ENCODE results near the gene KLK3.

- TF ChIP-seq CTCF (IDR thresholded peaks at IDR 0.05) = no peak
- TF ChIP-seq POLR2A (IDR thresholded peaks at IDR 0.05) = no peak
Observed at GRCh38 chr19:50889638-50890037, 34.9 kb downstream of the KLK3 start.

Data from heart left ventricle (tissue), 13 donors.